ENCODE data around the gene DIAPH2. TPM values are rescaled to one million over a fixed set of nuclear protein-coding genes. Genes with fewer than 3 reads are reported as not detected.

Gene DIAPH2
- total RNA-seq, 1 experiment from 2014 or later, result 10.4 TPM

DNA sequence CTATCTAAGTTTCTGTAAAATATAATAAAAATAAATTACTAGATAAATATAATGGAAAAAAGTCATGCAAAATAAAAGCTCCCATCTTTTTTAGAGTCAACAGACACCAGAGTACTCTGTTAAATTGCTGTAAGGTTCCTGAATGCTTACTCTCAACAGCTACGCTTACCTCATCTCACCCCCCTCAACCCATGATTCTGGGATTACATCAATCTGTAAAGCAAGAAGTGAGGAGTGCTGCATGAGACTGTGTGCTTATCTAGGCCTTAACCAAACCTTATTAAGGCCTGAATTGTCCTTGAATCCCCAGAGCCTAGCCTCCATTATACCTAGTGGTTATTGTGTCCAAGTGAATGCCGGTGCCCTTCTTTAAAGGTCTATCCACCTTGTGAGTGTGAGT is 934.9 kb downstream of the DIAPH2 start:
- Histone ChIP-seq H3K36me3 (ENCODE audit: insufficient read depth, low read length, poor library complexity, severe bottlenecking) (no peaks in the 10 kb centered on the region), H3K4me3 (ENCODE audit: low read depth, low read length, poor library complexity, severe bottlenecking) (no peak overlapping the region), H3K4me1 (ENCODE audit: insufficient read depth, low read length, poor library complexity, severe bottlenecking) (no peaks in the 10 kb centered on the region), H3K9me3 (ENCODE audit: low read depth, low read length, poor library complexity, severe bottlenecking) (no peaks in the 10 kb centered on the region), H3K27ac (ENCODE audit: low read depth, low read length, poor library complexity, severe bottlenecking) (no peak overlapping the region), H3K27me3 (replicated peaks; ENCODE audit: insufficient read depth, low read depth, low read length, poor library complexity) (no peaks in the 10 kb centered on the region)
- DNase-seq (ENCODE audit: low spot score), result no peak
- intact Hi-C loops (cut with micrococcal nuclease; ENCODE audit: unreplicated experiment), result no loop called here
- ChIA-PET CTCF (no interaction called here), POLR2A (ENCODE audit: low non-redundant PET) (no interaction called here)
- BruUV-seq (replicated peaks), result no TSS peak
- TF ChIP-seq, protein P1, sequence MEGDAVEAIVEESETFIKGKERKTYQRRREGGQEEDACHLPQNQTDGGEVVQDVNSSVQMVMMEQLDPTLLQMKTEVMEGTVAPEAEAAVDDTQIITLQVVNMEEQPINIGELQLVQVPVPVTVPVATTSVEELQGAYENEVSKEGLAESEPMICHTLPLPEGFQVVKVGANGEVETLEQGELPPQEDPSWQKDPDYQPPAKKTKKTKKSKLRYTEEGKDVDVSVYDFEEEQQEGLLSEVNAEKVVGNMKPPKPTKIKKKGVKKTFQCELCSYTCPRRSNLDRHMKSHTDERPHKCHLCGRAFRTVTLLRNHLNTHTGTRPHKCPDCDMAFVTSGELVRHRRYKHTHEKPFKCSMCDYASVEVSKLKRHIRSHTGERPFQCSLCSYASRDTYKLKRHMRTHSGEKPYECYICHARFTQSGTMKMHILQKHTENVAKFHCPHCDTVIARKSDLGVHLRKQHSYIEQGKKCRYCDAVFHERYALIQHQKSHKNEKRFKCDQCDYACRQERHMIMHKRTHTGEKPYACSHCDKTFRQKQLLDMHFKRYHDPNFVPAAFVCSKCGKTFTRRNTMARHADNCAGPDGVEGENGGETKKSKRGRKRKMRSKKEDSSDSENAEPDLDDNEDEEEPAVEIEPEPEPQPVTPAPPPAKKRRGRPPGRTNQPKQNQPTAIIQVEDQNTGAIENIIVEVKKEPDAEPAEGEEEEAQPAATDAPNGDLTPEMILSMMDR (conservative IDR thresholded peaks at IDR 0.05; ENCODE audit: low read depth, low read length), result no peak
- TF ChIP-seq EZH2 (IDR thresholded peaks at IDR 0.05; ENCODE audit: borderline replicate concordance, low read depth, low read length, poor library complexity, severe bottlenecking), result no peak

DNA sequence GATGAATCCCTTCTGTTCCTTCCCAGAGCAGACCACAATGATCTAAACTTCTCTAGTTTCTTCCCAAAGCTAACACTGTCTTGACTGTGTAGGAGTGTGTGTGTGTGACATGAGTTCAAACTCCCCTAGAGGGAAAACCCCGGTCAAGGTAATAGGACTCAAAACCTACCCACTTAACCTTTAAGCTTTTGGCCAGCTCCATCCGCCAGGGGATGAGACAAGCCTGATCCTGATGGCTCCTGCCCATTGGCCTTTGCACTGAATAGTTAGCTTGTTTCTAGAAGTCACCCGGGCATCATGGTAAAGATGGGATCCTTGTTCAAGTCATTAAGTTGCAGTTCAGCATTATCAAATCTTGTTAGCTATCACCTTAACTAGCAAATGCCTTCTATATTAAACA is 937.5 kb downstream of the DIAPH2 start:
- Histone ChIP-seq H3K36me3 (ENCODE audit: insufficient read depth, low read length, poor library complexity, severe bottlenecking) (no peaks in the 10 kb centered on the region), H3K27me3 (replicated peaks; ENCODE audit: insufficient read depth, low read depth, low read length, poor library complexity) (no peaks in the 10 kb centered on the region), H3K9me3 (ENCODE audit: low read depth, low read length, poor library complexity, severe bottlenecking) (no peaks in the 10 kb centered on the region), H3K4me1 (ENCODE audit: insufficient read depth, low read length, poor library complexity, severe bottlenecking) (no peaks in the 10 kb centered on the region), H3K4me3 (ENCODE audit: low read depth, low read length, poor library complexity, severe bottlenecking) (no peak overlapping the region), H3K27ac (ENCODE audit: low read depth, low read length, poor library complexity, severe bottlenecking) (no peak overlapping the region)
- TF ChIP-seq, protein P1 (conservative IDR thresholded peaks at IDR 0.05; ENCODE audit: low read depth, low read length), result no peak
- no peak for TF ChIP-seq EZH2 (IDR thresholded peaks at IDR 0.05; ENCODE audit: borderline replicate concordance, low read depth, low read length, poor library complexity, severe bottlenecking)
- no TSS peak for BruUV-seq (replicated peaks)
- POLR2A ChIA-PET (ENCODE audit: low non-redundant PET), result no interaction called here
- DNase-seq (ENCODE audit: low spot score), result no peak
- CTCF ChIA-PET, result no interaction called here
- intact Hi-C loops (cut with micrococcal nuclease; ENCODE audit: unreplicated experiment), result no loop called here

DNA sequence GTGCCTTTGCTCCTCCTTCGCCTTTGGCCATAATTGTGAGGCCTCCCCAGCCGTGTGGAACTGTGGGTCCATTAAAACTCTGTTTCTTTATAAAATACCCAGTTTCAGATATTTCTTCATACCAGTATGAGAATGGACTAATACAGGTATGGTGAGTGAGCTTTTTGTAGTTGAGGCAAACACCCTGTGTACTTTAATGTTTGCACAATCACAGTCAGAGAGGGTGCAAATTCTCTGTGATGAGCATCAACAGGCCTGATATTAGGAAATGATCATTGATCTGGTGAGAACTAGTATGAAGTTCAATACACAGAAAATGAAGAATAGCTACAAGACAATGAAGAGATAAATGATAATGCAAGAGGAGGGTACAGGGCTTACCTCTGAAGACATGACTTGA is 943.7 kb downstream of the DIAPH2 start:
- Histone ChIP-seq H3K4me3 (ENCODE audit: low read depth, low read length, poor library complexity, severe bottlenecking) (no peak overlapping the region), H3K36me3 (ENCODE audit: insufficient read depth, low read length, poor library complexity, severe bottlenecking) (no peaks in the 10 kb centered on the region), H3K27me3 (replicated peaks; ENCODE audit: insufficient read depth, low read depth, low read length, poor library complexity) (no peaks in the 10 kb centered on the region), H3K4me1 (ENCODE audit: insufficient read depth, low read length, poor library complexity, severe bottlenecking) (no peaks in the 10 kb centered on the region), H3K9me3 (ENCODE audit: low read depth, low read length, poor library complexity, severe bottlenecking) (no peaks in the 10 kb centered on the region), H3K27ac (ENCODE audit: low read depth, low read length, poor library complexity, severe bottlenecking) (no peak overlapping the region)
- ChIA-PET CTCF (no interaction called here), POLR2A (ENCODE audit: low non-redundant PET) (no interaction called here)
- TF ChIP-seq, protein P1 (conservative IDR thresholded peaks at IDR 0.05; ENCODE audit: low read depth, low read length), result no peak
- TF ChIP-seq EZH2 (IDR thresholded peaks at IDR 0.05; ENCODE audit: borderline replicate concordance, low read depth, low read length, poor library complexity, severe bottlenecking), result no peak
- intact Hi-C loops (cut with micrococcal nuclease; ENCODE audit: unreplicated experiment), result no loop called here
- BruUV-seq (replicated peaks), result no TSS peak
- DNase-seq (ENCODE audit: low spot score), result no peak
